Measurements from ENCODE around the gene ODF2L. TPM values are rescaled to one million over a fixed set of nuclear protein-coding genes. Genes with fewer than 3 reads are reported as not detected.

The ODF2L gene
- total RNA-seq, result 52.2 TPM

- DNase-seq, result peak; percentile 82
Measured at GRCh38 chr1:86395751-86396497, at the start of gene ODF2L. Gene ODF2L, minus strand, starts transcription at chr1:86396323. Its CDS starts 9,296 bp downstream, at chr1:86387027.

- DNase-seq, result no peak
Measured at GRCh38 chr1:86445919-86446318, 49.8 kb upstream of the ODF2L start.

GRCh38 chr1:86441997-86442396 is 45.9 kb upstream of the ODF2L start:
- DNase-seq, result no peak

GRCh38 chr1:86441581-86441980 is 45.5 kb upstream of the ODF2L start:
- DNase-seq, result no peak

GRCh38 chr1:86436041-86436440 is 39.9 kb upstream of the ODF2L start:
- no peak for DNase-seq

GRCh38 chr1:86435327-86435726 is 39.2 kb upstream of the ODF2L start:
- DNase-seq, result no peak

GRCh38 chr1:86434059-86434458 is 37.9 kb upstream of the ODF2L start:
- no peak for DNase-seq

- DNase-seq, result no peak
Measured at GRCh38 chr1:86430376-86430775, 34.3 kb upstream of the ODF2L start.

- DNase-seq, result peak; percentile 68
Measured at GRCh38 chr1:86429835-86430234, 33.7 kb upstream of the ODF2L start.

- no peak for DNase-seq
Measured at GRCh38 chr1:86429122-86429725, 33.1 kb upstream of the ODF2L start.

- no peak for DNase-seq
Measured at GRCh38 chr1:86423873-86424272, 27.8 kb upstream of the ODF2L start, which contains the start of gene CLCA2. Gene CLCA2, plus strand, starts transcription at chr1:86424171. Its CDS starts 77 bp downstream, at chr1:86424248.

- no peak for DNase-seq
Measured at GRCh38 chr1:86423473-86423872, 27.4 kb upstream of the ODF2L start.

GRCh38 chr1:86421601-86422280 is 25.6 kb upstream of the ODF2L start:
- DNase-seq, result no peak

GRCh38 chr1:86419277-86419903 is 23.3 kb upstream of the ODF2L start:
- DNase-seq, result no peak

GRCh38 chr1:86416343-86416742 is 20.2 kb upstream of the ODF2L start:
- no peak for DNase-seq

- no peak for DNase-seq
Measured at GRCh38 chr1:86410879-86411278, 14.8 kb upstream of the ODF2L start.

GRCh38 chr1:86409416-86410021 is 13.4 kb upstream of the ODF2L start:
- DNase-seq, result no peak

GRCh38 chr1:86396498-86396890 is 371 bp upstream of the ODF2L start:
- DNase-seq, result no peak

GRCh38 chr1:86394416-86394815 is 1.7 kb downstream of the ODF2L start:
- DNase-seq, result peak; percentile 6

GRCh38 chr1:86389307-86389706 is 6.8 kb downstream of the ODF2L start:
- DNase-seq, result no peak

- no peak for DNase-seq
Measured at GRCh38 chr1:86388777-86389176, 7.3 kb downstream of the ODF2L start.

GRCh38 chr1:86387916-86388627 is 8.1 kb downstream of the ODF2L start:
- no peak for DNase-seq
